Muscle of leg (tissue), 11 donors: ENCODE results near the gene HLA-DQA2. TPM values are rescaled to one million over a fixed set of nuclear protein-coding genes. Genes with fewer than 3 reads are reported as not detected.
"Not testable (repeated sequence)": the region's sequence is repeated elsewhere in the genome, so short reads cannot be mapped to it uniquely, and the experiment has no call there.

Experiments used
- DNase-seq: peaks from one replicate; pipeline ENCODE4 v3.0.0; 2013
- H3K27ac ChIP-seq: one replicate; pipeline ENCODE4 v1.5.1; 2013; ENCODE audit warnings: mild to moderate bottlenecking, low read length, control low read depth
- H3K27me3 ChIP-seq: one replicate; pipeline ENCODE4 v1.6.1; 2013; ENCODE audit warnings: low read length; ENCODE audit not compliant: control insufficient read depth, insufficient read depth
- H3K36me3 ChIP-seq: one replicate; pipeline ENCODE4 v1.6.1; 2013; ENCODE audit warnings: low read length; ENCODE audit not compliant: control insufficient read depth, insufficient read depth
- H3K4me1 ChIP-seq: one replicate; pipeline ENCODE4 v1.6.1; 2013; ENCODE audit warnings: low read length; ENCODE audit not compliant: control insufficient read depth, insufficient read depth
- H3K4me3 ChIP-seq: one replicate; pipeline ENCODE4 v1.5.1; 2013; ENCODE audit warnings: low read length, control low read depth
- H3K9me3 ChIP-seq: replicated peaks from 2 replicates; pipeline ENCODE4 v1.6.1; 2013; ENCODE audit warnings: low read depth, low read length; ENCODE audit not compliant: control insufficient read depth
- WGBS: methylation state at CpG from one replicate; pipeline ENCODE4 v1.1.5; 2013; ENCODE audit warnings: missing lambda C conversion rate; ENCODE audit not compliant: insufficient coverage; 5-methylcytosine and 5-hydroxymethylcytosine counted together
- polyA plus RNA-seq, 8 donors: library from polyadenylated mRNA; unstranded; fragments of 120-200 nt; gene quantifications; one replicate each; pipeline versions ENCODE4 v1.2.1 to v1.2.3, GENCODE V29; 2013; ENCODE audit warnings: inconsistent platforms in 1 of 8, low replicate concordance in 1 of 8; ENCODE audit not compliant: insufficient read length in 8 of 8, insufficient read depth in 1 of 8
- total RNA-seq: library from RNA; stranded (reverse); fragments of 120-200 nt; gene quantifications from one replicate; pipeline ENCODE4 v1.2.4, GENCODE V29; 2013

Gene HLA-DQA2
- total and polyA plus RNA-seq, 9 donors, result 0.13 to 0.80 (median 0.36) TPM; not detected in 3

DNA sequence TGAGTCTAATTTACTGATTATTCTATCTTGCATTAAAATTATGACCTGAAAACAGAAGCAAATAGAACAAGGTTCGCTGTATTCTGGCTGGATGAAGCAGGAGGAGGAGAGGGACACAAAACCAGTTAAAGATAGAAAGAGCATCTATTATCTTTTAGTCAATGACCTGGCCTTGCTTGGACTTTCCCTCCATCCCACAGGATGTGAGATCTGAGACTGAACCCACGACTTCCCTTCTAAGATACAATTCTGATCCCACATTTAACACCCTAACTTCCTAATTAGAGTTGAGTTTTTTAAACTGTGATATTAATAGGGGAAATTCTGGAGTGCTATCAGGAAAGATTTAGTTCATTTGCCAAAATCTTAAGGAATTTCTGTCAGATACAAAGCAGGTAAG, 3.1 kb upstream of the HLA-DQA2 start:
- Histone ChIP-seq H3K4me1 (no peaks in the 10 kb centered on the region), H3K9me3 (no peaks in the 10 kb centered on the region), H3K4me3 (no peak overlapping the region), H3K36me3 (no peaks in the 10 kb centered on the region), H3K27me3 (peaks cover 9% of the 10 kb centered on the region), H3K27ac (no peak overlapping the region)
- WGBS, result no CpG with 5 or more reads among the region's 2 CpGs
- DNase-seq, result no peak

DNA sequence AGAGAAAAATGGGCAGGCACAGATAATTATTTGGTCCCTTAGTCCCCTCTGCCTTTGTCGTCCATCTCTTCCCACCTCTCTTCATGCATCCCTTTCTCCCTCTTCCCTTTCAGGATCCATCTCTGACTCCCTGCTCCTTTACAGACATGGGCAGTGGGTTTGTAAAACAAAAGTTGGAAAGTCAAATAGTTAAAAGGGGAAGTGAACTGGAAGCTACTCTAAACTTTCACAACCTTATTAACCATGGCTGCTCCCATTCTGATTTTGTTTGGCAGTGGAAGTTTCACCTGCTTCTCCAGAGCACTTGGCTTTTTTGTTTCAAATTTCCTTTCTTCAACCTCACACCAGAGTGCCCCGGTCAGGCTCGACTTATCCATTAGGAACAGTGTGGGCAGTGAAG, 1.2 kb downstream of the HLA-DQA2 start:
- H3K27me3 ChIP-seq, result peaks cover 8% of the 10 kb centered on the region

DNA sequence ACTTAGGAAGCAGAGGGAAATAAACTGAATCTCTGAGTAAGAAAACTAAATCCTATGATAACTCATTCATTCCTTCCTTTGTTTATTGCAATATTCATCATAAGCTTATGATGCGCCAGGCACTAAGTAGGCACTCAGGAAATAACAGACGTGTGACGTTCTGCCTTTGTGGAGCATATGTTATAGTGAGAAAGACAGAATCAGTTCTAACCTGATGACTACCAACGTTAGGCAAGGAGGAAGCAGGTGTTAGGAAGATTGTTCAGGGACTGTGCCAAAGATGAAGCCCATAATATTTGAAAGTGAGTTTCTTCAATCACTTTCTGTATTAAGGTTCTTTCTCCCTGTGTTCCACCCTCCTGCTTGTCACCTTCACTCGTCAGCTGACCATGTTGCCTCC, 3.6 kb downstream of the HLA-DQA2 start:
- H3K4me3 ChIP-seq, result no peak overlapping the region
- 60% methylated on average over 2 of the region's 5 CpGs for WGBS
- H3K4me1 ChIP-seq, result no peaks in the 10 kb centered on the region
- H3K27me3 ChIP-seq, result peaks cover 9% of the 10 kb centered on the region
- no peaks in the 10 kb centered on the region for H3K36me3 ChIP-seq
- no peak for DNase-seq
- no peaks in the 10 kb centered on the region for H3K9me3 ChIP-seq
- H3K27ac ChIP-seq, result no peak overlapping the region

More for the DNA sequence above, 1.2 kb downstream of the HLA-DQA2 start:
- Histone ChIP-seq H3K9me3 (no peaks in the 10 kb centered on the region), H3K4me3 (no peak overlapping the region), H3K27ac (no peak overlapping the region), H3K4me1 (no peaks in the 10 kb centered on the region), H3K36me3 (no peaks in the 10 kb centered on the region)
- DNase-seq, result no peak
- WGBS, result no CpG with 5 or more reads among the region's 3 CpGs

DNA sequence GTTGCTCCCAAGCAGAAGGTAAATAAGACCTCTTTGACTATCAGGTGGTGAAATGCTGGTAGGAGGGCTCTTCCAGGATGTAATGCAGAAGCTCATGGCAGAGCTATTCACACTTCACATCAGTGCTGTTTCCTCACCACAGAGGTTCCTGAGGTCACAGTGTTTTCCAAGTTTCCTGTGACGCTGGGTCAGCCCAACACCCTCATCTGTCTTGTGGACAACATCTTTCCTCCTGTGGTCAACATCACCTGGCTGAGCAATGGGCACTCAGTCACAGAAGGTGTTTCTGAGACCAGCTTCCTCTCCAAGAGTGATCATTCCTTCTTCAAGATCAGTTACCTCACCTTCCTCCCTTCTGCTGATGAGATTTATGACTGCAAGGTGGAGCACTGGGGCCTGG, 4.5 kb downstream of the HLA-DQA2 start:
- H3K4me3 ChIP-seq, DNase-seq, H3K36me3 ChIP-seq, H3K27me3 ChIP-seq, H3K9me3 ChIP-seq, H3K27ac ChIP-seq, H3K4me1 ChIP-seq: not testable (repeated sequence)
- WGBS, result 50% methylated on average over 1 of the region's 1 CpG

DNA sequence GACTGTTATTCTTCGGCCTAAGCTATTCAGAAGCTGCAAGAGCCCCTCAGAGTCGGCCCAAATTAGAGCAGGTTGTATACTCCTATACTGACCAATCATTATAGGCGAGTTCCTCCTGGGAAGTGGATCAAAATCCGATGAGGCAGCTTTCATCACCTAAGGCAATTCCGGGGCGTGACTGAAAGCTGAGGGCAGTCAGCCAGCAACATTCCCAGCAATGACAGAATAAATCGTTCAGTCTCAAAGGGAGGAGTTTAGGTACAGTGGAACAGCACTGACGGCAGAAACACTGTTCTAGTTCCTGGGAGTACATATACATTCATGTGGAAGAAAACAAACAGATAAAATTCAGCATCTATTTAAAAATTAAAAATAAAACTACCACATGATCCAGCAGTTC, 11.4 kb downstream of the HLA-DQA2 start:
- no peak for DNase-seq
- 42% methylated on average over 2 of the region's 8 CpGs for WGBS
- Histone ChIP-seq H3K36me3 (no peaks in the 10 kb centered on the region), H3K27me3 (peaks cover 11% of the 10 kb centered on the region), H3K4me1 (no peaks in the 10 kb centered on the region), H3K27ac (no peak overlapping the region), H3K9me3 (no peaks in the 10 kb centered on the region), H3K4me3 (no peak overlapping the region)

DNA sequence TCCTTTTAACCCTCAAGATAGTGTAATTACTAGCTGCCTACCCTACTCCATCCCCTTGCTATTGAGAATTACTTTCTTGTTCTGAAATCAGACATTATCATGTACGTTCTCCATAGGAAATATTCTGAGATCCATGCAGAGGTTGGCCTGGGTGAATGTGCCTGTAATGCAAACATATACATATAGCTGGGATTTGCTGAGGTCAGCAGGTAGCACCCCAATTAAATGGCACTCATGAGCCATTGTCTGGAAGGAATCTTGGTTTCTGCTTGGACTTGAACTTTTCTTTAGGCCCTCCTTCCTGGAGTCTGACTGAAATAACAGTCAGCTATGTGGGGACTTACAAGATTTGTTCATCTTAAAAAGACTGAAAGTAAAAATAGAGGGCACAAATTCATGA, 18.5 kb downstream of the HLA-DQA2 start:
- peaks cover 31% of the 10 kb centered on the region for H3K27me3 ChIP-seq
- no peaks in the 10 kb centered on the region for H3K4me1 ChIP-seq
- no peak overlapping the region for H3K4me3 ChIP-seq
- H3K9me3 ChIP-seq, result no peaks in the 10 kb centered on the region
- no peaks in the 10 kb centered on the region for H3K36me3 ChIP-seq
- no peak for DNase-seq
- no CpG with 5 or more reads among the region's 1 CpG for WGBS
- no peak overlapping the region for H3K27ac ChIP-seq

DNA sequence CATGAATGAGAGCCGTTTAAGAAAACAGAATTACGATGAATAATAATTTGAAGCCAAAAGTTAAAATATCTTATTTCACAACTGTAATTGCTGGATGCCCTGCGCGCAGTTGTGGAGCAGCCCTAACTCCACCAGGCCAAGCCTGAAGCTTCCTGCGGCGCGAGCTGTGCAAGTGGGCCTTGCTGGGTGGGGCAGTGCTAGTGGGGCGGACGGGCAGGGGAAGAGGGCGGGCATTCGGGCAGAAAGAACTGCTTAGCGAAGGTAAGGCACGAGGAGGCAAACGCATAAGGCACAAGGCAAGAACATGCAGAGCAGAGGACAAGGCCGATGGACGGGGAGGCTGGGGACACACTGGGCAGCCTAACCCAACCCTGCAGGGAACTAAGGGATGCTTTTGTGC, 19.9 kb downstream of the HLA-DQA2 start:
- DNase-seq, result no peak
- H3K27ac ChIP-seq, result no peak overlapping the region
- 76% methylated on average over 12 of the region's 16 CpGs for WGBS
- no peak overlapping the region for H3K4me3 ChIP-seq
- peaks cover 32% of the 10 kb centered on the region for H3K27me3 ChIP-seq
- no peaks in the 10 kb centered on the region for H3K9me3 ChIP-seq
- H3K36me3 ChIP-seq, result no peaks in the 10 kb centered on the region
- H3K4me1 ChIP-seq, result no peaks in the 10 kb centered on the region

DNA sequence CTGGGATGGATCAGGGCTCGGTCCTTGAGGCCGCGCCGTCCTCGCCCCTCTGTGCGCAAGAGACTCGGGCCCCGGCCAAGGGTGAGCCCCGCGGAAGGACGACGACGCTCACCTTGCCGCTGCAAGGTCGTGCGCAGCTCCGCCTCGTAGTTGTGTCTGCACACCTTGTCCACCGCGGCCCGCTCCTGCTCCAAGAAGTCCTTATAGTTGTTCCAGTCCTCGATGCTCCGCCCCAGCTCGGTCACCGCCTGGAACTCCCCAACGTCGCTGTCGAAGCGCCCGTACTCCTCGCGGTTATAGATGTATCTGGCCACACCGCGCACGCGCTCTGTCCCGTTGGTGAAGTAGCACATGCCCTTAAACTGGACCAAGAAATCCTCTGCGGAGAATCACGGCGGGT, 20.4 kb downstream of the HLA-DQA2 start:
- H3K4me3 ChIP-seq, result no peak overlapping the region
- H3K9me3 ChIP-seq, result no peaks in the 10 kb centered on the region
- H3K27ac ChIP-seq, result no peak overlapping the region
- H3K4me1 ChIP-seq, result no peaks in the 10 kb centered on the region
- H3K36me3 ChIP-seq, result no peaks in the 10 kb centered on the region
- DNase-seq, result no peak
- 55% methylated on average over 39 of the region's 40 CpGs for WGBS
- peaks cover 33% of the 10 kb centered on the region for H3K27me3 ChIP-seq

DNA sequence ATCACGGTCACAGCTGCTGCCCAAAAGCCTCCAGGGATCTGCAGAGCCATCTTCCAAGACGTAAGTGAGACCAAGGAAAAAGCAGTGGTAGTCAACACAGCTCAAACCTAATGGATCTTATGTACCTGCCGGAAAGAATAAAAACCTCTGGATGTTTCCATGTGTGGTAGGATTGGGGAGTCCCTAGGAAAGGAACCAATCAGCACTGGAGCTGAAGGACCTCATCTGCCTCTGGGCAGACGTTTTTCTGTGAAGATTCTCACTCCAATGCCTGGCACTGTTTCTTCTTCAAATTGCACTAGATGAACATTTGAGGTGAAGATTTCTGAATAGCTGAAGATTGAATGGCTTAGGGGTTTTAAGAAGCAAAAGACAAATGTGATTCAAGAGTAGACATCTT, 22.2 kb downstream of the HLA-DQA2 start, which contains the start of gene HLA-DQB2:
Gene HLA-DQB2, minus strand, starts transcription at position 112 of the 400 bp plus-strand sequence. Its CDS starts 62 bp downstream, at position 50.
- no peak within 1 kb of the TSS for H3K4me3 ChIP-seq
- 33% methylated on average over 1 of the region's 4 CpGs for WGBS
- H3K4me1 ChIP-seq, result no peaks in the 10 kb centered on the region
- no peak for DNase-seq
- peaks cover 33% of the 10 kb centered on the region for H3K27me3 ChIP-seq
- no peaks in the 10 kb centered on the region for H3K36me3 ChIP-seq
- no peaks in the 10 kb centered on the region for H3K9me3 ChIP-seq
- no peak within 1 kb of the TSS for H3K27ac ChIP-seq

DNA sequence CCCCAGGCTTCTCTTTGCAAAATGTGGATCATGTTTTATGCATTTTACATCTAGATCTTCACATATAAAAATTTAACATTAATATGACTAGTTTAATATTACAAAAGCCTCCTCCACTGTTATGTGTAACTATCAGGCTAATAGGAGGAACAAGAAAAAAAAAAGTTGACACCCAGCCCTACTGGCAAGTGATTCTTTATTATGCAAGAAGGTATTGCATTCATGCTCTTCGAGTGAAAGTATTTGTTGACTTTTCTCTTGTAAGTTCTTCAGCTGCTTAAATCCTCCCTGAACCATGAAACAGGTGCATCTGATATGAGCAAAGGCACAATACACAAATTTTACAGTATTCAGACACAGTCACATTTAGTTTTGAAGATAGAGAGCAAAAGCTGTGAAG, 22.9 kb downstream of the HLA-DQA2 start:
- H3K9me3 ChIP-seq, result no peaks in the 10 kb centered on the region
- H3K36me3 ChIP-seq, result no peaks in the 10 kb centered on the region
- no CpG with 5 or more reads among the region's 1 CpG for WGBS
- no peaks in the 10 kb centered on the region for H3K4me1 ChIP-seq
- peaks cover 28% of the 10 kb centered on the region for H3K27me3 ChIP-seq
- no peak overlapping the region for H3K27ac ChIP-seq
- H3K4me3 ChIP-seq, result no peak overlapping the region
- no peak for DNase-seq

DNA sequence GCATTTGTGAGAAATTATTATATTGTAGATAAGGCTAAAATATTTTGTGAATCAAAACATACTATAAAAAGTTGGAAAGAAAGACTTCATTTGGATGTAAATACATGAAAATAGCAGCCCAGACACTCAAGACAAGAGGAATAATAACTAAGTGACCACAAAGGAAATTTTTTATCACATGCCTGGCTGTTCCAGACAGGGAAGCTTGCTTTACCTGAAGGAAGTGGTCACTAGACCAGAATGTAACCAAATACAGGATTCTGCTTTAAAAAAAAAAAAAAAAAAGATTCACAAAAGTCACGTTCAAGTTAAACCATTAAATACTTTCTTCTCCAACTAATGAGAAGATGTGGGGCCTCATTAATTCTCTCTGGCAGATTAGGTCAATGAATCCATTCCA, 31.5 kb downstream of the HLA-DQA2 start:
- Histone ChIP-seq H3K4me3 (no peak overlapping the region), H3K36me3 (no peaks in the 10 kb centered on the region), H3K27me3 (peaks cover 6% of the 10 kb centered on the region), H3K27ac (no peak overlapping the region), H3K4me1 (no peaks in the 10 kb centered on the region), H3K9me3 (no peaks in the 10 kb centered on the region)
- no peak for DNase-seq
- WGBS, result no CpG with 5 or more reads among the region's 1 CpG
